Caco-2 (cell line): Measurements from ENCODE around the gene NEGR1. TPM values are rescaled to one million over a fixed set of nuclear protein-coding genes. Genes with fewer than 3 reads are reported as not detected.

Experiments used
- BruUV-seq: library from RNA; stranded (reverse); fragments of 400-500 nt; replicated peaks from 2 replicates; lab custom pipeline; 2021; lab: Mats Ljungman, UMichigan
- CTCF ChIA-PET: fragments of 300-600 bp; sonication (Branson Sonifier 250); formaldehyde crosslinking; loops from one replicate; lab custom pipeline; 2022; ENCODE audit warnings: antibody characterized with exemption; lab: Charles Lee
- POLR2A ChIA-PET: fragments of 300-600 bp; sonication (Branson Sonifier 250); formaldehyde crosslinking; loops from one replicate; lab custom pipeline; 2022; ENCODE audit warnings: antibody characterized with exemption; lab: Charles Lee
- DNase-seq, 2 experiments: peaks; one replicate each; pipeline versions ENCODE4 v3.0.0 to v3.0.0-alpha.2; 2020 to 2022
- H3K27me3 ChIP-seq: replicated peaks from 2 replicates; pipeline ENCODE4 v1.6.0; 2011; ENCODE audit warnings: low read length; ENCODE audit not compliant: control insufficient read depth, insufficient read depth
- H3K36me3 ChIP-seq: 2 replicates; pipeline ENCODE4 v1.5.1; 2011; ENCODE audit warnings: low read length; ENCODE audit not compliant: control insufficient read depth, insufficient read depth
- H3K4me1 ChIP-seq: fragments of 250-450 bp; sonication (Bioruptor Pico); 2 replicates; pipeline ENCODE4 v1.5.1; 2020; ENCODE audit warnings: mild to moderate bottlenecking
- H3K4me3 ChIP-seq: 2 replicates; pipeline ENCODE4 v1.5.1; 2011; ENCODE audit warnings: low read depth, mild to moderate bottlenecking, control low read depth, low read length
- H3K9me3 ChIP-seq: fragments of 250-450 bp; sonication (Bioruptor Pico); 2 replicates; pipeline ENCODE4 v1.5.1; 2020; ENCODE audit warnings: mild to moderate bottlenecking, moderate library complexity
- H3K27ac Mint-ChIP-seq: one replicate; pipeline ENCODE4 v1.8.0; 2022; ENCODE audit warnings: mixed read lengths; ENCODE audit not compliant: unreplicated experiment
- H3K27me3 Mint-ChIP-seq: one replicate; pipeline ENCODE4 v1.8.0; 2022; ENCODE audit warnings: mixed read lengths; ENCODE audit not compliant: insufficient read depth, unreplicated experiment
- H3K36me3 Mint-ChIP-seq: one replicate; pipeline ENCODE4 v1.8.0; 2022; ENCODE audit warnings: mild to moderate bottlenecking, mixed read lengths; ENCODE audit not compliant: insufficient read depth, unreplicated experiment
- H3K4me1 Mint-ChIP-seq: one replicate; pipeline ENCODE4 v1.8.0; 2022; ENCODE audit warnings: low read depth, mixed read lengths; ENCODE audit not compliant: unreplicated experiment
- H3K4me3 Mint-ChIP-seq: one replicate; pipeline ENCODE4 v1.8.0; 2022; ENCODE audit warnings: mild to moderate bottlenecking, moderate library complexity, mixed read lengths; ENCODE audit not compliant: unreplicated experiment
- H3K9me3 Mint-ChIP-seq: one replicate; pipeline ENCODE4 v1.8.0; 2022; ENCODE audit warnings: mixed read lengths; ENCODE audit not compliant: unreplicated experiment
- CTCF ChIP-seq, 2 experiments: fragments of 200-600 bp in 1 of 2; IDR thresholded peaks; 1 replicate in 1 of 2; 2 replicates in 1 of 2; pipeline versions ENCODE4 v1.5.1 to v1.8.0; 2011 to 2022; ENCODE audit warnings: antibody characterized with exemption in 1 of 2, control low read depth in 1 of 2, inconsistent platforms in 1 of 2, low read depth in 1 of 2, low read length in 1 of 2, mild to moderate bottlenecking in 1 of 2, moderate library complexity in 1 of 2; ENCODE audit not compliant: insufficient read depth in 1 of 2, severe bottlenecking in 1 of 2, unreplicated experiment in 1 of 2
- intact Hi-C: fragments of 100-400 bp; cut with micrococcal nuclease; formaldehyde crosslinking; loops from one replicate; pipeline ENCODE4 v1.10.0; 2022; ENCODE audit not compliant: unreplicated experiment
- total RNA-seq: library from RNA; stranded (reverse); gene quantifications from 2 replicates; pipeline ENCODE4 v1.2.3, GENCODE V29; 2022

The NEGR1 gene
- total RNA-seq, 1 experiment from 2014 or later, result not detected

DNA sequence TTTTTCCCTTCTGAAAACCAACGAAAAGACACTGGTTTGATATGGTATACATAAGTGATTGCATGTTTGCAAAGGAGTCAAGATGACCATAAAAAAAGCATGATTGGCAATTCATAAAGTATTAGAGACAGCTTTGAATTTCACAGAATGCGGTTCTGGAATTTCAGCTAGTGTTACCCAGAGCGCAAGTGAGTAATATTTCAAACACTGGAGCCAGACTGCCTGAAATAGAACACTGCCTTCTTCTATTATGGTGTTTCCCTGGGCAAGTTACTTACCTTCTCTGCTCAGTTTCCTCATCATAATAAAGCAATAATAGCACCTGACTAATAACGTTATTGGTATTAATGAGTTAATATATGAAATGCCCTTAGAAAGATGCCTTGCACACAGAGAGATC is 54.7 kb downstream of the NEGR1 start:
- BruUV-seq, result no TSS peak
- intact Hi-C loops, result no loop called here
- no peak for DNase-seq
- H3K4me1 Mint-ChIP-seq, result no peaks in the 10 kb centered on the region
- no peaks in the 10 kb centered on the region for H3K4me1 ChIP-seq
- no peaks in the 10 kb centered on the region for H3K9me3 ChIP-seq
- no peaks in the 10 kb centered on the region for H3K36me3 ChIP-seq
- no peaks in the 10 kb centered on the region for H3K36me3 Mint-ChIP-seq
- ChIA-PET POLR2A (no interaction called here), CTCF (no interaction called here)
- no peaks in the 10 kb centered on the region for H3K9me3 Mint-ChIP-seq
- H3K27me3 ChIP-seq, result no peaks in the 10 kb centered on the region
- H3K27me3 Mint-ChIP-seq, result no peaks in the 10 kb centered on the region
- no peak for TF ChIP-seq CTCF (IDR thresholded peaks at IDR 0.05; ENCODE audit: insufficient read depth in 1 of 2, low read depth in 1 of 2, low read length in 1 of 2, severe bottlenecking in 1 of 2, unreplicated experiment in 1 of 2)
- H3K4me3 ChIP-seq, result no peak overlapping the region
- H3K4me3 Mint-ChIP-seq, result no peak overlapping the region
- no peak overlapping the region for H3K27ac Mint-ChIP-seq

GRCh38 chr1:72224506-72224905 is 57.8 kb downstream of the NEGR1 start:
- H3K9me3 Mint-ChIP-seq, result no peaks in the 10 kb centered on the region
- H3K27me3 ChIP-seq, result no peaks in the 10 kb centered on the region
- POLR2A ChIA-PET, result no interaction called here
- H3K4me1 Mint-ChIP-seq, result no peaks in the 10 kb centered on the region
- BruUV-seq, result no TSS peak
- no peak overlapping the region for H3K4me3 Mint-ChIP-seq
- CTCF ChIA-PET, result no interaction called here
- DNase-seq, result no peak
- no peaks in the 10 kb centered on the region for H3K9me3 ChIP-seq
- H3K36me3 Mint-ChIP-seq, result no peaks in the 10 kb centered on the region
- TF ChIP-seq CTCF (IDR thresholded peaks at IDR 0.05; ENCODE audit: insufficient read depth in 1 of 2, low read depth in 1 of 2, low read length in 1 of 2, severe bottlenecking in 1 of 2, unreplicated experiment in 1 of 2), result no peak
- H3K4me3 ChIP-seq, result no peak overlapping the region
- no peaks in the 10 kb centered on the region for H3K4me1 ChIP-seq
- H3K36me3 ChIP-seq, result no peaks in the 10 kb centered on the region
- H3K27me3 Mint-ChIP-seq, result no peaks in the 10 kb centered on the region
- H3K27ac Mint-ChIP-seq, result no peak overlapping the region
- intact Hi-C loops, result no loop called here

DNA sequence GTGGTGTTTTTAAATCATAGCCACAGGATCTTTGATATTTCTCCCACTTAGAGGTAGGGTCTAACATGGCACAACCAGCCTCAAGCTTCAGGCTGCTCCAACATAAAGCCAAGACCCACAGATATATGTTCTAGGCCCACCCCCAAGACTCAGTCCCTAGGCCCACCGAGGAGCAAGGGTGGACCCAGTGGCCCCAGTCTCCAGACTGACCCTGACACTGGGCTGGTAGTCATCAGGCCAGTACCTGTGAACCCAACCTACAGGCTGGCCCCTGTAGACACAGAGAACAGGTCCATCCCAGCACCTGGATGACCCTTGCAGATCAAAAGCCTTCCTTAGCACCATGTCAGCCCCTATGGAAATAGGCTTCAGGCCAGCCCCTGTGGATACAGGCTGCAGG is 60.5 kb downstream of the NEGR1 start:
- Histone ChIP-seq H3K36me3 (no peaks in the 10 kb centered on the region), H3K4me3 (no peak overlapping the region), H3K27me3 (no peaks in the 10 kb centered on the region), H3K4me1 (no peaks in the 10 kb centered on the region), H3K9me3 (no peaks in the 10 kb centered on the region)
- no TSS peak for BruUV-seq
- intact Hi-C loops, result no loop called here
- CTCF ChIA-PET, result no interaction called here
- Mint-ChIP-seq H3K9me3 (no peaks in the 10 kb centered on the region), H3K4me3 (no peak overlapping the region), H3K27me3 (no peaks in the 10 kb centered on the region), H3K4me1 (no peaks in the 10 kb centered on the region), H3K36me3 (no peaks in the 10 kb centered on the region), H3K27ac (no peak overlapping the region)
- TF ChIP-seq CTCF (IDR thresholded peaks at IDR 0.05; ENCODE audit: insufficient read depth in 1 of 2, low read depth in 1 of 2, low read length in 1 of 2, severe bottlenecking in 1 of 2, unreplicated experiment in 1 of 2), result no peak
- no peak for DNase-seq
- POLR2A ChIA-PET, result no interaction called here
